Esophagus squamous epithelium (tissue), 5 donors: ENCODE measurements around the gene UNC5C. TPM values are rescaled to one million over a fixed set of nuclear protein-coding genes. Genes with fewer than 3 reads are reported as not detected.

ENCODE experiments used
- DNase-seq: peaks from one replicate; lab custom pipeline; 2025; lab: John Stamatoyannopoulos, UW
- H3K27ac ChIP-seq, 4 donors: fragments of 200-600 bp; sonication (generic); one replicate each; pipeline ENCODE4 v1.5.1; 2016 to 2019; ENCODE audit warnings: mild to moderate bottlenecking in 1 of 4
- H3K27me3 ChIP-seq, 4 donors: fragments of 200-600 bp; sonication (generic); 1 replicate in 3 of 4; 2 replicates in 1 of 4; pipeline versions ENCODE4 v1.5.1 to v1.6.0; 2017 to 2021; ENCODE audit warnings: antibody characterized with exemption in 1 of 4
- H3K36me3 ChIP-seq, 3 donors: fragments of 200-600 bp; sonication (generic); one replicate each; pipeline ENCODE4 v1.5.1; 2016 to 2019
- H3K4me1 ChIP-seq, 3 donors: fragments of 200-600 bp; sonication (generic); one replicate each; pipeline ENCODE4 v1.5.1; 2017 to 2019
- H3K4me3 ChIP-seq, 4 donors: fragments of 200-600 bp; sonication (generic); 1 replicate in 3 of 4; 2 replicates in 1 of 4; pipeline ENCODE4 v1.5.1; 2016 to 2019; ENCODE audit warnings: mild to moderate bottlenecking in 2 of 4, moderate library complexity in 1 of 4
- H3K9me3 ChIP-seq, 3 donors: fragments of 200-600 bp; sonication (generic); one replicate each; pipeline ENCODE4 v1.5.1; 2016 to 2019
- CTCF ChIP-seq, 6 experiments: fragments of 450-650 bp in 4 of 6; fragments of 200-600 bp in 2 of 6; sonication (generic) in 2 of 6; IDR thresholded peaks; one replicate each; pipeline ENCODE4 v1.5.1; 2016 to 2019; ENCODE audit warnings: antibody characterized with exemption in 6 of 6, mild to moderate bottlenecking in 4 of 6, moderate library complexity in 4 of 6
- POLR2A ChIP-seq, 4 donors: fragments of 450-650 bp; IDR thresholded peaks; one replicate each; pipeline ENCODE4 v1.6.1; 2017; ENCODE audit warnings: antibody characterized with exemption in 4 of 4, mild to moderate bottlenecking in 4 of 4, moderate library complexity in 3 of 4
- WGBS, 2 donors: methylation state at CpG; one replicate each; pipeline ENCODE4 v1.1.5; 2018; 5-methylcytosine and 5-hydroxymethylcytosine counted together
- intact Hi-C: fragments of 100-400 bp; cut with DNase I; formaldehyde crosslinking; loops from one replicate; pipeline ENCODE4 v1.15.0; 2022
- total RNA-seq, 4 donors: library from RNA; depleted of rRNA; stranded (reverse); fragments of >200 nt; gene quantifications; one replicate each; pipeline ENCODE4 v1.1.0, GENCODE V29; 2016
- donor health status: DM: yes; HTN: yes; CAD: no.

The UNC5C gene
- total RNA-seq, 4 donors from 2014 or later: 0.11 to 0.95 (median 0.36) TPM

GRCh38 chr4:95294321-95294720 lies 254.5 kb downstream of the UNC5C start:
- Histone ChIP-seq H3K9me3 (no peaks in the 10 kb centered on the region), H3K27me3 (no peaks in the 10 kb centered on the region), H3K4me3 (no peak overlapping the region), H3K27ac (no peak overlapping the region), H3K36me3 (no peaks in the 10 kb centered on the region), H3K4me1 (no peaks in the 10 kb centered on the region)
- DNase-seq: no peak
- TF ChIP-seq CTCF (IDR thresholded peaks at IDR 0.05): no peak
- no peak for TF ChIP-seq POLR2A (IDR thresholded peaks at IDR 0.05)
- intact Hi-C loops: no loop called here
- 86 to 91% methylated on average over 4 of the region's 4 CpGs for WGBS, 2 donors

- TF ChIP-seq POLR2A (IDR thresholded peaks at IDR 0.05): no peak
- TF ChIP-seq CTCF (IDR thresholded peaks at IDR 0.05): no peak
- Histone ChIP-seq H3K36me3 (no peaks in the 10 kb centered on the region), H3K4me1 (no peaks in the 10 kb centered on the region), H3K9me3 (no peaks in the 10 kb centered on the region), H3K27me3 (no peaks in the 10 kb centered on the region), H3K4me3 (no peak overlapping the region), H3K27ac (no peak overlapping the region)
- DNase-seq: no peak
- intact Hi-C loops: no loop called here
- 23 to 58% methylated on average over 1 of the region's 1 CpG for WGBS, 2 donors
Observed at GRCh38 chr4:95293014-95293413, 255.8 kb downstream of the UNC5C start.

GRCh38 chr4:95290702-95291101 lies 258.1 kb downstream of the UNC5C start:
- H3K36me3 ChIP-seq: no peaks in the 10 kb centered on the region
- intact Hi-C loops: no loop called here
- WGBS, 2 donors: 60 to 61% methylated on average over 6 of the region's 6 CpGs
- H3K4me3 ChIP-seq: no peak overlapping the region
- H3K9me3 ChIP-seq: no peaks in the 10 kb centered on the region
- DNase-seq: no peak
- no peak overlapping the region for H3K27ac ChIP-seq
- no peaks in the 10 kb centered on the region for H3K27me3 ChIP-seq
- no peaks in the 10 kb centered on the region for H3K4me1 ChIP-seq
- no peak for TF ChIP-seq CTCF (IDR thresholded peaks at IDR 0.05)
- no peak for TF ChIP-seq POLR2A (IDR thresholded peaks at IDR 0.05)

- DNase-seq: no peak
- Histone ChIP-seq H3K9me3 (no peaks in the 10 kb centered on the region), H3K27me3 (no peaks in the 10 kb centered on the region), H3K27ac (no peak overlapping the region), H3K36me3 (no peaks in the 10 kb centered on the region), H3K4me3 (no peak overlapping the region), H3K4me1 (no peaks in the 10 kb centered on the region)
- WGBS, 2 donors: 34 to 46% methylated on average over 1 of the region's 1 CpG
- intact Hi-C loops: no loop called here
- TF ChIP-seq CTCF (IDR thresholded peaks at IDR 0.05) (no peak), POLR2A (IDR thresholded peaks at IDR 0.05) (no peak)
Observed at GRCh38 chr4:95289028-95289634, 259.6 kb downstream of the UNC5C start.

GRCh38 chr4:95288552-95288951 lies 260.2 kb downstream of the UNC5C start:
- no peak for TF ChIP-seq POLR2A (IDR thresholded peaks at IDR 0.05)
- no peak for TF ChIP-seq CTCF (IDR thresholded peaks at IDR 0.05)
- no peaks in the 10 kb centered on the region for H3K4me1 ChIP-seq
- H3K36me3 ChIP-seq: no peaks in the 10 kb centered on the region
- H3K27ac ChIP-seq: no peak overlapping the region
- DNase-seq: no peak
- no peak overlapping the region for H3K4me3 ChIP-seq
- no peaks in the 10 kb centered on the region for H3K27me3 ChIP-seq
- whole genome bisulfite sequencing, 2 donors: 91 to 100% methylated on average over 1 of the region's 1 CpG
- intact Hi-C loops: no loop called here
- no peaks in the 10 kb centered on the region for H3K9me3 ChIP-seq
